ENCODE measurements around the gene CREB5. TPM values are rescaled to one million over a fixed set of nuclear protein-coding genes. Genes with fewer than 3 reads are reported as not detected.

Gene CREB5
- total and polyA plus RNA-seq, 11 donors = 7.6 to 38.7 (median 15.2) TPM

GRCh38 chr7:28524978-28525377, 112.7 kb downstream of the CREB5 start:
- DNase-seq (no peak), ATAC-seq (no peak)
- intact Hi-C loops (cut with DNase I) = loop anchor here in 2 of 10 donors (5.0 to 10.0 kb wide), 3 partner anchors 43 to 320 kb away; no protein-coding TSS in a partner anchor
- 51 to 79% (median 53%) methylated on average over 3 of the region's 3 CpGs for WGBS, 4 donors
- Histone ChIP-seq H3K9me3 (no peaks in the 10 kb centered on the region), H3K4me1 (peaks cover 0 to 38% (median 10%) of the 10 kb centered on the region in 12 donors), H3K27ac (no peak overlapping the region), H3K27me3 (no peaks in the 10 kb centered on the region), H3K36me3 (no peaks in the 10 kb centered on the region), H3K4me3 (no peak overlapping the region)
- TF ChIP-seq CTCF (IDR thresholded peaks at IDR 0.05) (no peak), POLR2A (IDR thresholded peaks at IDR 0.05) (no peak)

GRCh38 chr7:28528899-28529298, 116.6 kb downstream of the CREB5 start:
- Histone ChIP-seq H3K4me3 (no peak overlapping the region), H3K27ac (peak overlapping the region in 7 of 12 donors; percentile 13 to 60 (median 56)), H3K4me1 (peaks cover 0 to 40% (median 18%) of the 10 kb centered on the region in 12 donors), H3K9me3 (peaks cover 0 to 7% (median 0%) of the 10 kb centered on the region in 12 donors), H3K36me3 (no peaks in the 10 kb centered on the region), H3K27me3 (no peaks in the 10 kb centered on the region)
- DNase-seq (peak in 3 of 5 donors; percentile 17 to 37 (median 33)), ATAC-seq (peak; percentile 24 to 53 (median 50))
- TF ChIP-seq CTCF (IDR thresholded peaks at IDR 0.05) = no peak
- TF ChIP-seq POLR2A (IDR thresholded peaks at IDR 0.05) = no peak
- intact Hi-C loops (cut with DNase I) = loop anchor here in 2 of 10 donors (5.0 to 10.0 kb wide), 3 partner anchors 47 to 316 kb away; no protein-coding TSS in a partner anchor
- 58 to 82% (median 74%) methylated on average over 2 of the region's 2 CpGs for WGBS, 4 donors

GRCh38 chr7:28529755-28530154, 117.4 kb downstream of the CREB5 start:
- peak overlapping the region in 11 of 12 donors; percentile 4 to 68 (median 44) for H3K27ac ChIP-seq

More at GRCh38 chr7:28529755-28530154, 117.4 kb downstream of the CREB5 start:
- TF ChIP-seq POLR2A (IDR thresholded peaks at IDR 0.05) (no peak), CTCF (IDR thresholded peaks at IDR 0.05) (no peak)
- 76 to 82% (median 80%) methylated on average over 2 of the region's 2 CpGs for WGBS, 4 donors
- Histone ChIP-seq H3K4me1 (peaks cover 0 to 47% (median 24%) of the 10 kb centered on the region in 12 donors), H3K36me3 (no peaks in the 10 kb centered on the region), H3K9me3 (peaks cover 0 to 7% (median 0%) of the 10 kb centered on the region in 12 donors), H3K27me3 (no peaks in the 10 kb centered on the region), H3K4me3 (no peak overlapping the region)
- no peak for DNase-seq
- no peak for ATAC-seq
- intact Hi-C loops (cut with DNase I) = loop anchor here in 6 of 10 donors (5.0 to 10.0 kb wide), 5 partner anchors 47 to 315 kb away; partner anchors contain the start of gene CREB5 (in 3 of the 6)
